ENCODE measurements around the gene KASH5. TPM values are rescaled to one million over a fixed set of nuclear protein-coding genes. Genes with fewer than 3 reads are reported as not detected.
A peak's percentile ranks its signal among the peaks of the same experiment; 100 is the strongest.

The KASH5 gene
- total RNA-seq, 1 donor from 2014 or later = not detected

GRCh38 chr19:49437231-49437630, 49.2 kb downstream of the KASH5 start:
- TF ChIP-seq CTCF (IDR thresholded peaks at IDR 0.05) (no peak), POLR2A (IDR thresholded peaks at IDR 0.05) (no peak), POLR2AphosphoS5 (IDR thresholded peaks at IDR 0.05; ENCODE audit: insufficient read depth in 1 of 2, low read depth in 1 of 2) (no peak)
- H3K9me3 ChIP-seq = no peaks in the 10 kb centered on the region
- peaks cover 17% of the 10 kb centered on the region for H3K4me1 ChIP-seq
- no peak overlapping the region for H3K4me3 ChIP-seq
- no peaks in the 10 kb centered on the region for H3K36me3 ChIP-seq
- H3K27me3 ChIP-seq = peaks cover 2% of the 10 kb centered on the region
- intact Hi-C loops (cut with DNase I) = loop anchor here (5.0 kb wide), 1 partner anchor 45 kb away; no protein-coding TSS in a partner anchor
- no peak for DNase-seq (ENCODE audit: extremely low spot score in 2 of 2)
- no peak overlapping the region for H3K27ac ChIP-seq

GRCh38 chr19:49438261-49438660, 50.2 kb downstream of the KASH5 start:
- Histone ChIP-seq H3K36me3 (no peaks in the 10 kb centered on the region), H3K27me3 (no peaks in the 10 kb centered on the region), H3K4me3 (no peak overlapping the region), H3K27ac (no peak overlapping the region), H3K9me3 (no peaks in the 10 kb centered on the region), H3K4me1 (peaks cover 22% of the 10 kb centered on the region)
- intact Hi-C loops (cut with DNase I) = loop anchor here (5.0 kb wide), 1 partner anchor 46 kb away; no protein-coding TSS in a partner anchor
- TF ChIP-seq POLR2AphosphoS5 (IDR thresholded peaks at IDR 0.05; ENCODE audit: insufficient read depth in 1 of 2, low read depth in 1 of 2) = no peak
- no peak for TF ChIP-seq POLR2A (IDR thresholded peaks at IDR 0.05)
- TF ChIP-seq CTCF (IDR thresholded peaks at IDR 0.05) = no peak
- no peak for DNase-seq (ENCODE audit: extremely low spot score in 2 of 2)

- H3K4me1 ChIP-seq = peaks cover 22% of the 10 kb centered on the region
- TF ChIP-seq POLR2AphosphoS5 (IDR thresholded peaks at IDR 0.05; ENCODE audit: insufficient read depth in 1 of 2, low read depth in 1 of 2) = no peak
- TF ChIP-seq CTCF (IDR thresholded peaks at IDR 0.05) = no peak
- TF ChIP-seq POLR2A (IDR thresholded peaks at IDR 0.05) = no peak
These were observed 51.8 kb downstream of the KASH5 start for GRCh38 chr19:49439836-49440235.

GRCh38 chr19:49440439-49441209, 52.6 kb downstream of the KASH5 start:
- no peaks in the 10 kb centered on the region for H3K27me3 ChIP-seq

More at GRCh38 chr19:49439836-49440235, 51.8 kb downstream of the KASH5 start:
- Histone ChIP-seq H3K27me3 (no peaks in the 10 kb centered on the region), H3K36me3 (no peaks in the 10 kb centered on the region), H3K9me3 (no peaks in the 10 kb centered on the region), H3K27ac (no peak overlapping the region), H3K4me3 (no peak overlapping the region)
- intact Hi-C loops (cut with DNase I) = loop anchor here (5.0 to 10.0 kb wide), 3 partner anchors 48 to 215 kb away; partner anchors contain the start of genes DKKL1 and TEAD2
- DNase-seq (ENCODE audit: extremely low spot score in 2 of 2) = no peak

More at GRCh38 chr19:49440439-49441209, 52.6 kb downstream of the KASH5 start:
- H3K4me1 ChIP-seq = peaks cover 22% of the 10 kb centered on the region
- intact Hi-C loops (cut with DNase I) = loop anchor here (10.0 kb wide), 2 partner anchors 76 to 216 kb away; partner anchors contain the start of genes DKKL1 and TEAD2
- H3K27ac ChIP-seq = no peak overlapping the region
- peak overlapping the region; percentile 40 to 70 for H3K4me3 ChIP-seq
- no peak for DNase-seq (ENCODE audit: extremely low spot score in 2 of 2)
- H3K36me3 ChIP-seq = no peaks in the 10 kb centered on the region
- TF ChIP-seq POLR2A (IDR thresholded peaks at IDR 0.05) (no peak), CTCF (IDR thresholded peaks at IDR 0.05) (no peak), POLR2AphosphoS5 (IDR thresholded peaks at IDR 0.05; ENCODE audit: insufficient read depth in 1 of 2, low read depth in 1 of 2) (no peak)
- H3K9me3 ChIP-seq = no peaks in the 10 kb centered on the region
